MM.1S (cell line): ENCODE results near the gene TDP1.

Experiments
- DNase-seq: peaks from one replicate; pipeline ENCODE4 v3.0.0-alpha.2; 2015
- H2AFZ ChIP-seq: fragments of 300-600 bp; sonication (generic); 2 replicates; pipeline ENCODE4 v1.6.0; 2016; ENCODE audit warnings: antibody characterized with exemption, low read length
- H3F3A ChIP-seq: fragments of 300-600 bp; sonication (generic); 2 replicates; pipeline ENCODE4 v1.6.1; 2016; ENCODE audit warnings: mild to moderate bottlenecking, antibody characterized with exemption, low read length, moderate library complexity, mixed read lengths; ENCODE audit not compliant: insufficient read depth
- H3K27ac ChIP-seq: fragments of 300-600 bp; sonication (generic); 2 replicates; pipeline ENCODE4 v1.5.1; 2016; ENCODE audit warnings: mild to moderate bottlenecking, low read length
- H3K27me3 ChIP-seq: fragments of 300-600 bp; sonication (generic); replicated peaks from 2 replicates; pipeline ENCODE4 v1.6.0; 2016; ENCODE audit warnings: low read length; ENCODE audit not compliant: insufficient read depth
- H3K36me3 ChIP-seq: fragments of 300-600 bp; sonication (generic); replicated peaks from 2 replicates; pipeline ENCODE4 v1.6.1; 2016; ENCODE audit warnings: mild to moderate bottlenecking, low read length, mixed read lengths; ENCODE audit not compliant: insufficient read depth
- H3K4me1 ChIP-seq: fragments of 300-600 bp; sonication (generic); 2 replicates; pipeline ENCODE4 v1.6.1; 2016; ENCODE audit warnings: low read length, mixed read lengths
- H3K4me2 ChIP-seq: fragments of 300-600 bp; sonication (generic); 2 replicates; pipeline ENCODE4 v1.6.0; 2016; ENCODE audit warnings: low read depth, low read length
- H3K4me3 ChIP-seq: fragments of 300-600 bp; sonication (generic); 2 replicates; pipeline ENCODE4 v1.5.1; 2016; ENCODE audit warnings: low read length, mixed read lengths
- H3K79me2 ChIP-seq: fragments of 300-600 bp; sonication (generic); 2 replicates; pipeline ENCODE4 v1.6.1; 2016; ENCODE audit warnings: mixed run types, low read length, mixed read lengths
- H3K9ac ChIP-seq: fragments of 300-600 bp; sonication (generic); 2 replicates; pipeline ENCODE4 v1.6.1; 2016; ENCODE audit warnings: low read length, mixed read lengths
- H3K9me2 ChIP-seq: fragments of 300-600 bp; sonication (generic); replicated peaks from 2 replicates; pipeline ENCODE4 v1.6.1; 2016; ENCODE audit warnings: mild to moderate bottlenecking, low read length, mixed read lengths; ENCODE audit not compliant: insufficient read depth
- H3K9me3 ChIP-seq: fragments of 300-600 bp; sonication (generic); replicated peaks from 2 replicates; pipeline ENCODE4 v1.6.1; 2016; ENCODE audit warnings: mild to moderate bottlenecking, low read length, mixed read lengths; ENCODE audit not compliant: insufficient read depth
- H4K20me1 ChIP-seq: fragments of 300-600 bp; sonication (generic); 2 replicates; pipeline ENCODE4 v1.6.1; 2016; ENCODE audit warnings: mild to moderate bottlenecking, low read length, moderate library complexity, mixed read lengths; ENCODE audit not compliant: insufficient read depth
- CTCF ChIP-seq: fragments of 300-600 bp; sonication (generic); IDR thresholded peaks from 2 replicates; pipeline ENCODE4 v1.5.1; 2016; ENCODE audit warnings: antibody characterized with exemption, low read length, mixed read lengths
- EZH2 ChIP-seq: fragments of 300-600 bp; sonication (generic); optimal IDR thresholded peaks from 2 replicates; pipeline ENCODE3; 2017; ENCODE audit warnings: low read depth, mild to moderate bottlenecking, antibody characterized with exemption, low read length, mixed read lengths
- EZH2phosphoT487 ChIP-seq: fragments of 300-600 bp; sonication (generic); IDR thresholded peaks from 2 replicates; pipeline ENCODE4 v1.6.1; 2018; ENCODE audit warnings: antibody characterized with exemption, low read length

Gene TDP1

GRCh38 chr14:89996963-89997362 is 41.2 kb downstream of the TDP1 start:
- H4K20me1 ChIP-seq = no peaks in the 10 kb centered on the region
- H3K79me2 ChIP-seq = no peaks in the 10 kb centered on the region
- H3K9me3 ChIP-seq = no peaks in the 10 kb centered on the region
- H3K9ac ChIP-seq = no peak overlapping the region
- H3K4me3 ChIP-seq = no peak overlapping the region
- no peaks in the 10 kb centered on the region for H3K9me2 ChIP-seq
- H3K36me3 ChIP-seq = peaks cover 3% of the 10 kb centered on the region; the same call in 1 of the 2 replicates
- TF ChIP-seq CTCF = no peak
- no peak for TF ChIP-seq EZH2phosphoT487
- TF ChIP-seq EZH2 = no peak
- no peak for DNase-seq
- no peaks in the 10 kb centered on the region for H3K27me3 ChIP-seq
- H3K4me2 ChIP-seq = no peak overlapping the region
- H3K4me1 ChIP-seq = no peaks in the 10 kb centered on the region
- H2AFZ ChIP-seq = no peak overlapping the region
- H3F3A ChIP-seq = no peaks in the 10 kb centered on the region
- H3K27ac ChIP-seq = no peak overlapping the region

DNA sequence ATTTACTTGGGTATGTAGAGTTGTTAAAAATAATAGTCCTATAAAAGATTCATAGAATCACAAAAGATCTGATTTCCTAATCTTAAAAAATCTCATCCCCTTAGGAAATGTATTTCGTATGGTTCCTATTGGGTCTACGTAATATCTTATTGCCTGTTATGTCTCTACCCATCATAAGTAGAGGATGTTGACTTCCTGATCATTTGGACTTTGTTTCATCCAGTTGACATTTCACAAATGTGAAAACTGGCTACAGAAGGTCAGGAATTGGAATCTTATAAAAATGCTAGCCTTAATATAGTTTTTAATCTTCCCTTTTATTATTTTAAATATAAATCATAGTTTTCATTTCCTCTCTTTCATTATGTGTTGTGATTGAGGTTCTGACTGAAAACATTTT is 45.2 kb downstream of the TDP1 start:
- Histone ChIP-seq H3K79me2 (no peaks in the 10 kb centered on the region), H3K27ac (no peak overlapping the region), H3K9me2 (no peaks in the 10 kb centered on the region), H3K9ac (no peak overlapping the region), H3K4me1 (no peaks in the 10 kb centered on the region), H3K9me3 (no peaks in the 10 kb centered on the region), H3K27me3 (no peaks in the 10 kb centered on the region), H3K4me3 (no peak overlapping the region), H3K36me3 (no peaks in the 10 kb centered on the region), H3K4me2 (no peak overlapping the region), H2AFZ (no peak overlapping the region), H3F3A (no peaks in the 10 kb centered on the region), H4K20me1 (no peaks in the 10 kb centered on the region)
- DNase-seq = no peak
- TF ChIP-seq EZH2 (no peak), EZH2phosphoT487 (no peak), CTCF (no peak)

- H3K9me3 ChIP-seq = no peaks in the 10 kb centered on the region
- no peaks in the 10 kb centered on the region for H3K4me1 ChIP-seq
- TF ChIP-seq CTCF (no peak), EZH2 (no peak), EZH2phosphoT487 (no peak)
- H3K36me3 ChIP-seq = no peaks in the 10 kb centered on the region
- no peaks in the 10 kb centered on the region for H3K27me3 ChIP-seq
- H3K27ac ChIP-seq = no peak overlapping the region
- DNase-seq = no peak
- no peak overlapping the region for H3K9ac ChIP-seq
- no peaks in the 10 kb centered on the region for H3F3A ChIP-seq
- no peak overlapping the region for H3K4me3 ChIP-seq
- H3K9me2 ChIP-seq = no peaks in the 10 kb centered on the region
- H4K20me1 ChIP-seq = no peaks in the 10 kb centered on the region
- H2AFZ ChIP-seq = no peak overlapping the region
- H3K79me2 ChIP-seq = no peaks in the 10 kb centered on the region
- no peak overlapping the region for H3K4me2 ChIP-seq
Measured at GRCh38 chr14:90003526-90004307, 48.0 kb downstream of the TDP1 start.
